HG03280 (cell line): ENCODE results near the gene PLXNA3.

Experiments
- ATAC-seq: cut with Tn5 transposase; IDR thresholded peaks from one replicate; pipeline ENCODE4 v1.9.1; 2021; ENCODE audit warnings: mild to moderate bottlenecking, moderate library complexity; ENCODE audit not compliant: unreplicated experiment

Gene PLXNA3

GRCh38 chrX:154434394-154435168 is 23.5 kb upstream of the PLXNA3 start:
- no peak for ATAC-seq

GRCh38 chrX:154435171-154435733 is 22.8 kb upstream of the PLXNA3 start:
- ATAC-seq, result no peak

GRCh38 chrX:154436374-154436982 is 21.6 kb upstream of the PLXNA3 start:
- peak; percentile 52 for ATAC-seq

DNA sequence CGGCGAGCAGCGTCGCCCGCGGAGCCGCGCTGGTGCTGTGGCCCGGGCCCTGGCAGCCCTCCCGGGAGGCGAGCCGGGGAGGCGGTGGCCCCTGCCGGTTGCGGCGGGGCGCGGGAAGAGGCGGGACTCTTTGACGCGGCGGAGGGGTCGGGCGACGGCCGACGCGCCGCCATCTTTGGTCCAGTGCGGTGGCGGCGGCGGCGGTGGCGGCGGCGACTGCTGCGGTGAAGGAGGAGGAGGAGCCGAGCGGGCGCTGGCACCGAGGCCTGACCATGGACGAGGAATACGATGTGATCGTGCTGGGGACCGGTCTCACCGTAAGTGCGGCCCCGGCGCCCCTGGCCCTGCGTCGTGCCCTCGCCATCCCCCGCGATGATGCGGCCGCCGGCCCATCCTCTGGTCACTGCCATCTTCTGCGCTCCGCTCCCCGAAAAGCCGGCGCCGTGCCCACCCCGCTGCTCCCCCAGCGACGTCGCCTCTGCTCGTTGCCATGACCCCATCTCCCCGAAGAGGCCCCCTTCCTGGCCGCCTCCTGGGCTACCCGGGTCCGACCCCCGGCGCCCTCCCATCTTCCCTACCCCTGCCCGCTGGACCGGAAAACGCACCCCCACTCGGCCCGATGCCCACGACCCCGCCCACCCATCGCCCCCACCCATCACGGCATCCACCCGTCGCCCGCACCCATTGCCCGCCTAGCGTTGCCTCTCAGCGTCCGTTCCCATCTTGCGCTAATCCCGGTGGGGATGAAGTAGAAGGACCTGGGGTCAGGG is 20.9 kb upstream of the PLXNA3 start, which contains the start of gene GDI1:
Gene GDI1, plus strand, starts transcription at position 172 of the 770 bp plus-strand sequence. Its CDS starts 101 bp downstream, at position 273.
- ATAC-seq, result peak; percentile 59

DNA sequence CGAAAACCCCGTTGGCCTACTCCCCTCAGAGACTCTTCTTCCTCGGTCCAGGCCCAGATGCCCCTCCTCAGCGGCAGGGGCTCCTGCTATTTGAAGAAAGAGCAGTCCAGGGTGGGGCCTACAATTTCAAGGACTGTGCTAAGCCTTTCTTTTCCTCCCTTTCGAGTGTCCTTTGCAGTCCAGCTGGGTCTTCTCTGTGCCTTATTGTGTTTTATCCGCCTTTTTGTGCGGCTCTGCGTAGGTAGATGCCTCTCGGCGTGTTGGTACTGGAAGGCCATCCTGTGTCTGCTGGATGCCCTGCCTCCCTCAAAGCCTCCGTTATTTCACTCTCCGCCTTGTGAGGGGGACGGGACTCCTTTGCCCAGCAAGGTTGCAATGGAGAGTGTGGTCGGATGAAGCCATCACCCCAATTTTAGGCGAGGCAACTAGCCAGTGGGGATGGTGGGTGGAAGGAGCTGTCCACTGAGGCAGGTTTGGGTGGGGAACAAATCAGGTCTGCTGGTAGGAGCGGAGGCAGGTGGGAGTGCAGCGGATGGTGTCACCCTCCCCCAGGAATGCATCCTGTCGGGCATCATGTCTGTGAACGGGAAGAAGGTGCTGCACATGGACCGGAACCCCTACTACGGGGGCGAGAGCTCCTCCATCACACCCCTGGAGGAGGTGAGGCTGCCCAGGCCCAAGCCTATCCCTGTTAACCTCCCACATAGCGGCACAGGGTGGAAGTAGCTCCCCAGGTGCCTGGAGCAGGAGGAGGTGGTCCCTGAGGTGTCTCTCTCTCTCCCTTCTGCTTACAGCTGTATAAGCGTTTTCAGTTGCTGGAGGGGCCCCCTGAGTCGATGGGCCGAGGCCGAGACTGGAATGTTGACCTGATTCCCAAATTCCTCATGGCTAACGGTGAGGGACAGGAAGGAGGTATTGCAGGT is 19.8 kb upstream of the PLXNA3 start:
- ATAC-seq, result no peak

GRCh38 chrX:154439841-154440240 is 18.2 kb upstream of the PLXNA3 start:
- no peak for ATAC-seq

- ATAC-seq, result no peak
Observed at GRCh38 chrX:154440623-154441357, 17.3 kb upstream of the PLXNA3 start.

- no peak for ATAC-seq
Observed at GRCh38 chrX:154441564-154441963, 16.5 kb upstream of the PLXNA3 start.

- ATAC-seq, result no peak
Observed at GRCh38 chrX:154441984-154442707, 15.9 kb upstream of the PLXNA3 start.

DNA sequence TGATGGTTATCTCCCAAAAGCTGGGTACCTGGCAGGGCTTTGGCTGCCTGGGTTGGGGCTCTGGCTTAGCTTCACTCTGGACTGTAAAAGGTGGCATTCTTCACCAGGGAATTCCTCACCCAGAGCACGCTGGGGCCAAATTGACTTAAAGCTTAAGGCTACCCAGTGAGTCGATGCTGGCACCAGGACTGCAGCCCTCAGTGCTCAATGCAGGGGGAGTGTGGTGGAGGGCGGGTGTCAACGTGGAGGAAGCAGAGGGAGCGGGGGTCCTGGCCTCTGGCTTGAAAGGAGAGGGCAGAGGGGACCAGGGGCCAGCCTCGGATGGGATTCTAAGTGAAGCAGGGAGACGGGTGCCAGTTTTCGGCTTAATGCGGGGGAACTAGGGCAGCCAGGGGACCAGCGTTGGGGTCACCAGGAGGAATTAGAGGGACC is 14.6 kb upstream of the PLXNA3 start:
- ATAC-seq, result peak; percentile 6

- ATAC-seq, result peak; percentile 91
Observed at GRCh38 chrX:154443992-154444754, 13.9 kb upstream of the PLXNA3 start, which contains the start of gene FAM50A. Gene FAM50A (plus strand): TSS chrX:154444141. CDS start chrX:154444236, 95 bp downstream.

GRCh38 chrX:154444755-154445246 is 13.3 kb upstream of the PLXNA3 start:
- no peak for ATAC-seq

DNA sequence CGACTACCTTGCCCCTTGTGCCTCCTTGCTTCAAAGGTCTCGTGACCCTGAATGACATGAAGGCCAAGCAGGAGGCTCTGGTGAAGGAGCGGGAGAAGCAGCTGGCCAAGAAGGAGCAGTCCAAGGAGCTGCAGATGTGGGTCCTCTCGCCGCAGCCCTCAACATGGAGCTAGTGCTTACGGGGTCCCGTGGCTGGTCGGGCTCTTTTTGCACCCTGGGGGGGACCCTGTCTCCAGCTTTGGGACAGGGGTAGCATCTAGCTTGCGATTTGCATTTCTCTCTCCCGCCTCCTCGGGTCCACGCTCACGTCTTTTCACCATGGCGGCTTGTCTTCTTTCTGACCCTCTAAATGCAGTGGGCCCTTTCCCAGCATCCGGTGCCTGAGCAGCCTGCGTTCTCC is 12.3 kb upstream of the PLXNA3 start:
- ATAC-seq, result no peak

DNA sequence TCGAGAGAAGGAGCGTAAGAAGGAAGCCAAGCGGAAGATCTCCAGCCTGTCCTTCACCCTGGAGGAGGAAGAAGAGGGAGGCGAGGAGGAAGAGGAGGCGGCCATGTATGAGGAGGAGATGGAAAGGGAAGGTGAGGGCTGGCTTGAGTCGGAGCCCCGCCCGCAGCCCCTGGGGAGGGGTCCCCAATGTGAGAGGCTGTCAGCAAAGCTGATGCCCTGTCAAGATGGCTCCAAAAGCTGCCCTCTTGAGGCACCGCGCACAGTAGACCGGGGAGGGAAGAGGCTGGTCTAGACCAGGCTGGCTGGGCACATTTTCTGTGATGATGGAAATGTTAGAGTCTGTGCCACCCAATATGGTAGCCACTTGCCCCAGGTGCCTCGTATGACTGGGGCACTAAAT is 11.7 kb upstream of the PLXNA3 start:
- ATAC-seq, result no peak

- ATAC-seq, result no peak
Observed at GRCh38 chrX:154448484-154448883, 9.6 kb upstream of the PLXNA3 start.

DNA sequence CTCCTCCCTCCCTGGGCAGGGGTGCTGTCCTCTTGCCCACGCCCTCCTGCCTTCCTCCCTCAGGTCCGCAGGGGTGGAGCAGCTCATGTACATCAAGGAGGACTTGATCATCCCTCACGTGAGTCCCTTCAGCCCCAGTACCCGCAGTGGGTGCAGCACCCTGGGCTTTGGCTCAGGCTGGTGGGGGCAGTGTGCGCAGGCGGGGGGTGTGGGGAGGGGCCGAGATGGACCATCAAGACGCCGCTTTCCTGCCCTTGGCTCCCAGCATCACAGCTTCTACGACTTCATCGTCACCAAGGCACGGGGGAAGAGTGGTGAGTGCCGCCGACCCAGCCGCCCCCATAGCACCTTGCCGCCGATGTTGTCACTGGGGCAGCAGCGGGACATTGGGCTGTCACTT is 8.5 kb upstream of the PLXNA3 start:
- no peak for ATAC-seq

DNA sequence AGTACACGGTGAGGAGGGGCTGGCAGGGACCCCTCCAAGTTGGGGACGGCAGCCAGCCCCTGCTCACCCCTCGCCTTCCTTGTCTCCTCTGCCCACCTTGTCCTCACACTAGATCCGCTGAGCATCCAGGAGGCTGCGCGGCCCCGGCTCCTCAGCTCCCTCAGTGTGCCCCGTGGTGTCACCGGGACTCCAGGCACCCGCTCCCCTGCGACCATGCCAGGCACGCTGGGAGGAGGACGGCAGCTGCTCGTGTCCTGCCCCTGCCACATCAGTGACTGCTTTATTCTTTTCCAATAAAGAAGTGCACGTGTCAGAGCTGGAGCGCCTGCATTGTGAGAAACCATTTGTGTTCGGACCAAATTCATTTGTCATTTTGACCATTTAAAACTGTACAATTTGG is 7.8 kb upstream of the PLXNA3 start:
- ATAC-seq, result no peak

DNA sequence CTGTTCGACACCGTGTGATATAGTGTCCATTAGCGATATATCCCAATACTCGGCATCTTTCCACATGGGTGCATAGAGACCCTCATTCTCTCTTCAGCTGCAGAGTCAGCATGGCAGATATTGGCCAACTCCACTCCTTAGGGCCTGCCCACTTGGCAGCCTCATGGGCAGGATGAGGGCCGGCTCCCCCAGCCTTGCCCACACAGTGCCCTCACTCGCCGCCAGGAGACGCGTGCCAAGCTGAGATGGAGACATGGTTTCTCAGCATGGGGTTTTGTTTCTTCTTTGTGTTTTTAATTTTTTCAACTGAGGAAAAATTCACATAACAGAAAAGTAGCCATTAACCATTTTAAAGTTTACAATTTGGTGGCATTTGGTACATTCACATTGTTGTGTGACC is 5.3 kb upstream of the PLXNA3 start:
- ATAC-seq, result no peak
